SIG-M5 (cell line): Measurements from ENCODE around the gene ROGDI.

Experiments used
- DNase-seq: peaks from one replicate; lab custom pipeline; 2025; lab: John Stamatoyannopoulos, UW

ROGDI gene, protein sequence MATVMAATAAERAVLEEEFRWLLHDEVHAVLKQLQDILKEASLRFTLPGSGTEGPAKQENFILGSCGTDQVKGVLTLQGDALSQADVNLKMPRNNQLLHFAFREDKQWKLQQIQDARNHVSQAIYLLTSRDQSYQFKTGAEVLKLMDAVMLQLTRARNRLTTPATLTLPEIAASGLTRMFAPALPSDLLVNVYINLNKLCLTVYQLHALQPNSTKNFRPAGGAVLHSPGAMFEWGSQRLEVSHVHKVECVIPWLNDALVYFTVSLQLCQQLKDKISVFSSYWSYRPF

DNA sequence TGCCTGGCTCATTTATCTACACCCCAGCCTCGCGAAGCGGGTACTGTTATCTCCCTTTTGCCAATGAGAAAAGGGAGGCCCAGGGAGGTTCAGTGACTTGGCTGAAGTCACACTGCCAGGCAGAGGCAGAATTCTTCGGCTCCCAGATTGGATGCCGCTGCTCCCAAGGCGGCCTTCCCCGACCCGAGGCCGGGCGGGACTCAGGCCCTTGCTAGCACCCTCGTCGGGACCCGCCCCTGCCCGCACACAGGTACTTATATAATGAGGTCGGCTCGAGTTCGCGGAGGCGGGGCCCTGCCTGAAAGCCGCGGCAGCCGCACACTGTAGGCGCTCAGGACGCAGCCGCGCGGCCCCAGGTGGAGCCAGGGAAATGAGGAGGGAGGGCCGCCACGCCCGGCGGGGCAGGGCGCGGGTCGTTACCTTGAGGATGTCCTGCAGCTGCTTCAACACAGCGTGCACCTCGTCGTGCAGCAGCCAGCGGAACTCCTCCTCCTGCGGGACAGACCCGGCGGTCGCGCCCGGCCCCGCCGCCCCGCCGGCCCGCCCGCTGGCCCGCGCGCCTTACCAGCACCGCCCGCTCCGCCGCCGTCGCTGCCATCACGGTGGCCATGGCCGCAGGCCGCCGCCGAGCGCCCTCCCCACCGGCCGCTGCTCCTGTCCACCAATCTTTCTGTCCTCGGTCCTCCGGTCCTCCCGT, at the start of gene ROGDI:
Gene ROGDI (minus strand): TSS at position 672 of the 697 bp plus-strand sequence. CDS start 62 bp downstream, at position 610.
- no peak for DNase-seq

DNA sequence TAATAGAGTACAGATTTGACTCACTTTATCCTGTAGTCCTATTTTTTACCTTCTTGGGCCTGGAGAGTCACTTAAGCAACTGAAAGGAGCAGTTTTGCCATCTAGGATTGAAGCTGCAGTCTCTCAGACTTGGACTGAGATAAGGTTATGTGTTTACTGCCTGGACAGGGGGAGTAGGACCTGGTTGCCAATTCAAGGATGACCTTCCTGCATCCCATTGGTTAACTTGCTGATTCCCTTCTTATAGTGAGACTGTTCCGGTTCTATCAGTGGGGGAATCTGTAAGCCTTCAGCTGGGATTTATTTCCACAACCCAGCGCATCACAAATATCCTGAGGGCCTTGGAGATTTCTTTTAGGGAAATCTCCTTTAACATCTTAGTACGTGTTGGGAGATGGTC, 47.8 kb upstream of the ROGDI start:
- no peak for DNase-seq

DNA sequence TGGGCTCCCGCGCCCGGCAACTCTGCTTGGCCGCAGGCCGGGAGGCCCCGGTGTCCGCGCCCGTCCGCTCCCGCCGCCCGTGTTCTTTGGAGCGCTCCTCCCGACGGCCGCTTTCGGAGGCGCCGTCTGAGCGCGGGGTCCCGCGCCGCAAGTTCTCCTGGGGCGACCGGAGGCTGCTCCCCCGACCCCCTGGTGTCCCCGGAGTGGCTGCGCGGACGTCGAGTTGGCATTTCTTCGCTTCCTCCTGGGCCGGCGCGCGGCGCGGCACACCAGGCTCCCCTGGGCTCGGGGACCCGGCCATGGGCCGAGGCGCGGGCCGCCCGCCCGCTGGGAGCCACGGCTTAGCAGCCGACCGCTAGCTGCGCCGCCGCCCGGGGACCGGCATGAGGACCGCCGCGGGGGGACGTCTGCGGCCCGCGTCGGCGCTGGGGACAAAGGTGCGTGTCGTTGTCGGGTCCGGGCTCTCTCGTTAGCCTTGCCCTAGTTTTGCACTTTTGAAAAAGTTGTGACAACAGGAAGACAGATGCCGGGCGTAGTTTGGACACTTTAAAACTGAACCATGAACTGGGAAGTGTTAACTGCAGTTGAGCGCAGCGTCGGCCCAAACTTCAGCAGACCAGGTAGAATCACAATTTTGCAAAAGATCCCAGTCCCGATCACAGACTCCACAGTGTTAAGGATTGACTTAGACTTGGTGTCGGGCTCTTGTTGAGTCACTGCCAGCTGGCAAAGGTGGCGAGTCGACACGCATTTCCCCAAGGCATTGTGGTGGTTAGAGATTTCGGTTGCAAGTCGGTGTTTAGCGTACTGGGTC, 45.5 kb upstream of the ROGDI start:
- DNase-seq, result no peak

DNA sequence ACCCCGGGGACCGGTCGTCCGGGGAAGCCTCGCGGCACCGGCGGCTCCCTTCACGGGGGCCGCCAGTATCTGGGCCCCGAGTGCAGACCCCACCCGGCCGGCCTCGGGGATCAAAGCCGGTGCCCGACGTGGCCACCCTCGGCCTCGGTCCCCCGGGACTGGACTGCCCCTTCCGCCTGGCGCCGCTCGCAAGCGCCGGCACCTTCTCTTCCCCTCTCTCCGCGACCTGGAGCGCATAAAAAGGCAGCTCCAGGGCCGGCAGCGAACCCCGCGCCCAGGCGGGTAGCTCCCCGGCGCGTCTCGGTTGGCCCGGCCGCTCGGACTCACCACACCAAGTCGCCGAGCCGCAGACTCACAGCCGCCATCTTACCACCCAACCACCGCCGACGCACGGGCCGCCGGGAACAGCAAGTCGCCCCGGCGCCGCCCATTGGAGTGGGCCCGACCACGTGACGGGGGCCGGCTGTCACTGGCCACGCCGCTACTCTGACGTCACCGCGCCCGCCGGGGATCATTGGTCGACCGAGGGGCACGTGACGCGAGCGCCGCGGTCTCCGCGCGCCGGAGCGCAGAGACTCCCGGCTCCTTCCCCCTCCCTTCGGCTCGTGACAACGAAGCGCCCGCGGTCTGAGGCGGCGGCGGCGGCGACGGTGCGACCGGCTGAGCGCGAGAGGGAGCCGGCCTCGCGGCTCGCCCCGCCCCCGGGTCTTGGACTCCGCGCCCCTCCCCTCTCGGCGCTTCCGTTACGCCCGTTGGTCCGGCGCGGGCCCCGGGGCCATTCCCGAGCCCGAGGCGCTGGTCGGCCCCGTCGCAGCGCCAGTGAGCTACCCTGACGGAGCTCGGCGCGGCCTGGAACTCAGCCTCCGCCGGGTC, 44.7 kb upstream of the ROGDI start, which contains the start of the genes GLYR1 and UBN1:
Gene GLYR1 (minus strand): TSS at position 388 of the 873 bp plus-strand sequence. CDS start 23 bp downstream, at position 365.
Gene UBN1 (plus strand): TSS at position 581 of the 873 bp plus-strand sequence. CDS start 5,437 bp downstream, outside the sequence.
- peak; percentile 61 for DNase-seq

DNA sequence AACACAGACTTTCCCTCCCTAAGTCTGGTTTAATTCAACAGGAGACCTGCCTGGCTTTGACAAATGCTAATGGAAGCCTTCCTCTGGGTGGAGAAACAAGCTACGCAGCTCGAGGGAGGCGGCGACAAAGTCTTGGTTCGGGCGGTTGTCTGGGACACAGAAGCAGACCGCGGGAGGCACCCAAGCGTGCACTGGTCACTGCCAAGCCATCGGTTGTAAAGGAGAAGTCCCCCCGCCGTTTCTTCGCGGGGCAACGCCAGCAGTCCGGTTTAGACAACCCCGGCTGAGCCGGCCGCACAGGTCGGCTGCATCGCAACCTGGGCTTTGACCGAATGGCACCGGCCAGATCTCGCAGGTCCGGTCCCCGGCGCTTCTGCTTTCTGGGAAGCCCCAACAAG, 44.1 kb upstream of the ROGDI start:
- DNase-seq, result no peak

DNA sequence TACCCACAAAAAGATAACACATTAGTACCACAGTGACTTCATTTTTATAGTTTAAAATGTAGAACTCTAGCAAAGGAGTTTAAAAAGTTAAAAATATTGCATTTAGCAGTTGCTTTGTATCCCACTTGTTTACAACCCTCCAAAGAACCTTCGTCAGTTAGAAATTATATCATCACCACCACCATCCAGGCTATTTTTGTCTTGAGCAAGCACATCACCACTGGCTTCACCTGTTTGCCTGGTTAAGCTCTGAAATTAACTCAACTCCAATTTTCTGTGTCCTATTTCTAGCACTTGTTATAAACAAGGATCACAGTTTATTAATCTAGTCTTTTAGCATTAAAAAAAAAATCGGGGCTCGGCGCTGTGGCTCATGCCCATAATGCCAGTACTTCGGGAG, 38.6 kb upstream of the ROGDI start:
- no peak for DNase-seq

DNA sequence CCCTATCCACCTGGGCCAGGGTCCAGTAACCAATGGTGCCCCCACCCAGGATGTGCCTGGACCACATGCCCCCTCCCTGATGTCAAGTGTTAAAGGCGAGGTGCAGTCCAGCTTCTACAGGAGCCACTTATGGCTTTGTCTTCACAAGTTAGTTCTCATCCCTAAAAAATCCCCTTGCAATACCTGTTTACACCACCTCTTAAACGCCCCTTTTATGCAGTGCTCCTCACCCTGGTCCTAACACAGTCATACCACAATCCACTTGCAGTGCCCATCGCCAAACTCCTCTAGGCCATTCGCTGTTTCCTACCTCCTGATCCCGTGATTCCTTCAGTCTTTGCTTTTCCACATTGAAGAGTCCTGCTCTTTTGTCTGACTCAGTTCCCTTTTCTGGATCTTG, 37.5 kb upstream of the ROGDI start:
- no peak for DNase-seq

DNA sequence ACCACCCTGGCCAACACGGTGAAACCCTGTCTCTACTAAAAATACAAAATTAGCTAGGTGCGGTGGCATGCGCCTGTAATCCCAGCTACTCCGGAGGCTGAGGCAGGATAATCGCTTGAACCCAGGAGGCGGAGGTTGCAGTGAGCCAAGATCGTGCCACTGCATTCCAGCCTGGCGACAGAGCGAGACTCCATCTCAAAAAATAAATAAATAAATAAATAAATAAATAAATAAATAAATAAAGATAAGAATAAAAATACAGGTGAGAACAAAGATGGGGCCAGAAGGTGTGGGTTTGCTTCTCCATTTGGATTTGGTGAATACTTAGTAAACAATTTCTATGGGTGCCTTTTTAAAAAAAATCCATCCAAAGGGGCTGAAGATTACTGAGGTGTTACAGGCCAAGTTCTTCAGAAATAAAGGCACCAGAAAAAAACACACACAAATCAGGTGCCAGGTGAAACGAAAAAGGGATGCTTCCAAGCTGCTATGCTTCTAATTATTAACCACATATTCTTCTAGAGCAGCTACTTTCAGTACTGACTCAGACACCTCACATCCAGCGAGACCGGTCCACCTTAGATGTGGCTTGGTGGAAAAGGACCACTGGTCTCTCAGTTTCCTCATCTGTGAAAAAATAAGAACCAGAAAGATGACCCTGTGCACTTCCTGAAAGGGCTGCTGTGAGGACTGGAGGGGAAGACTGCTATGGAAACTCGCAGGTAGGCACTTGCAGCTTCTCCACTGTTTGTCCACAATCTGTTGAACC, 35.5 kb upstream of the ROGDI start:
- DNase-seq, result no peak

DNA sequence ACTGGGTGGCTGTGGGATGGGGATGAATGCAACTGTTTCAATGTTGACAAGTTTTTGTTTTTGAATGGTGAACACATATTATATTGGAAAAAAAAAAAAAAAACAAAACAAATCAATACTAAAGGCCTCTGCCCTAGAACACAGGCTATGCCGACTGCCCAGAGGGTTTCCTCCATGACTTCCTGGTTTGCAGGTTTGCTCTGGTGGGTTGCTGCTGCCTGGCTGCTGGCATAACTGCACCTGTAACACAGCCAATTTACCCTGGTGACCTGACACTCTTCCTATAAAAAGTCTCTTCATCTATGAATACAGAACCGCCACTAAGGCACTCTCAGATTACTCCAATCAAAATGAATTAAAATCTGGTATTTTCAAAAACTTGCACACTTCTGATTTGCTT, 34.3 kb upstream of the ROGDI start:
- no peak for DNase-seq

DNA sequence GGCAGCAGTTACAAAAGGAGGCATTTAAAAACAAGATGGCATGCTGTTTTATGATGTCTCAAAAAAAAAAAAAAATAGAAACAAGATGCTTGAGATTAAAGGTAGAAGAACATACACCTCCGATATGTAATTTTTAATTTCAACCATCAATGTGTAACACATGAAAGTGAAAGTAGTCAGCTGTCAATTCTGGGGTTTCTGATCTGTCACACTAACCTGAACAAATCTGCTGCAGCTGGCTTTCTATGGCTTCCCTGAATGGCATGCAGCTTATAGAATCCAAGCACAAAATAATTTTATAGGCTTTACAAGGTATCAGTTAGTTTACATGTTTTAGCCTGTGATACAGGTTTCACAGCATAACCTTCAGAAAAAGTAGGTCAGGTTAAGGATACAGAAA, 31.2 kb upstream of the ROGDI start:
- no peak for DNase-seq

DNA sequence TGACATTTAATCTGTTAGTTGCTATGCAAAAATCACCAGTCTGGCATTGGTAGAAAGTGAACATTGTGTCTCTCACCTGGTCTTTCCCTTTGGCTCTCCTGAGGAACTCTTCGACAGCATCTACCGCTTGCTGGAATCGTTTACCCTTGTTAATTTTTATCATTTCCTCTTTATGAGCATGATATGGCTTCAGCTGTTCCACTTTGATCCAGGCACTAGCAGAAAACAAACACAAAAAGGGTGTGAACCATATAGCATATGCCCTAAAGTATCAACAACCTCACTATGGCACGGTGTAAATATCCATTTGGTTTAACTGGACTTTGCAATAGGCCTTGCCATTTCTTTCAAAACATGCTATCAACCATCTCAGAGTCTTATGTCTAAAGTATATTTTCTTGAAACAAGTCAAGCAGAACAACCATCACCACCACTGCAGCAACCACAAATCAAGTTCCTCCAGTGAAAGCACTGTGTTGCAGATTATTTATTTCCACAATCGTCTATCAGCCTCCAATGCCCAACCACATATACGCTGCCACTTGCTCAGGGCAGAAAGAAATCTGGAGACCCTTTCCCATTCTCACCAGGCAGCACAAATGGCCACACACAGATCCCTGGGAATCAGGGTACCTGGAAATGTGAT, 30.4 kb upstream of the ROGDI start:
- DNase-seq, result no peak

DNA sequence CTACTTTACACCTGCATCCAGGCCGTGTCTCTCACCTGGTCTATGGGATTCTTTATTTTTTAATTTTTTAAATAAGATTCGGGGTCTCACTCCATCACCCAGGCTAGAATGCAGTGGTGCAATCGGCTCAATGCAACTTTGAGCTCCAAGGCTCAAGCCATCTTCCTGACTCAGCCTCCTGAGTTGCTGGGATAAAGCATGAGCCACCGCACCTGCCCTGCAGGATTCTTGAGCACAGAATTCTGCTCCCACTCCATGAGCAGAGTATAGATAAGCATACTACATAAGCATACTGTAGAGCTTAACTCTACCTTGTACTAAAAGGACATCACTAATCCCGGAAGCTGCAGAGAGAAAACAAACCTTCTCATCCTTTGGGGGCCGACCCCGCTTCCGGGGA, 29.2 kb upstream of the ROGDI start:
- DNase-seq, result no peak

DNA sequence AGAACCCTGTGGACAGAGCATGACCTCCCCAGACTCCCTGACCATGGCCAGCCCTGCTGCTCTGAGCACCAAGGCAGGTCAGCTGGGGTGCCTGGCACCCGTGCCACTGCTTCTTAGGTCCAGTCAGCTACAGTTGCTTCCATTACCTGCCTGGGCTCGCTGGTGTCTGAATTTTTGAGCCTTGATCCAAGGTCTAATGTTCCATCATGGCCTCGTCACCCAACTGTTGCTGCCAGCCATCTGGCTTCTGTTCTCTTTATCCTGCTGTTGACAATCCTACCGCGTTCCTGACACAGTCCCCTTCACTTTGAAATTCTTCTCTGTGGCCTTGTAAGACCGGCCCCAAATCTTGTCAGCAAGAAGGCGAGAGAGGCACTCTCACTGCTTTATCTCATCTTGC, 28.0 kb upstream of the ROGDI start:
- DNase-seq, result no peak

DNA sequence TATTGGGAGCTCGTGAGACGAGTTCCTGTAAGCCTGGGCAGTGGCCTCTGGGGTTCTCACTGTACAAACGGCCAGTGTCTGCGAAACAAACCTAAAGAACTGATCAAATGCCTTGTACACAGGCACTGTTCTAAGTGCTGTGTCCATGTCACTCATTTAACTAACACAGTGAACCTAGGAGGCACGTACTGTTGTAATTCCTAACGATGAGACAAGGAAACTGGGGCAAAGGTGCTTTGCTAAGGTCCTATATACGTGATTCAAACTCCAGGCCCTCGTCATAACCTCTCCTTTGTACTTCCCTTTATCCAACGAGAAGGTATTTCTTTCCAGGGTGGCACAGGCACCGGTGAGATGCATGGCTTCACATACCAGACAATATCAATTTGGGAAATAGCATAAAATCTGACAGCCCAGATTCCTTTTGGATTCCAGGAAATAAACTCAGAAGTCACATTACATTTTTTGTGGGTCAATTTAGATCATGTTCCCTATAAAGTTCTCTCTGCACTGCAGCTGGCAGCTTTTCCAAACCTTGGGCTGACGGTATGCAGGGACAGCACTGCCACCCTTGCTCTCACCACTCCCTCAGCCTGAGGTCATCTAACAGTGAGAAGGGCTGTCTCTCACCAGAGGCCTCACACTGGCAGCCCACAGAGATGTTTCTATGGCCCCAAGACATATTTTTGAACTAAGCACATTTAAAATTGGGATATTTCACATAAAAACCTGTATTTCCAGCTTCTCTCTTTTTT, 26.3 kb upstream of the ROGDI start:
- DNase-seq, result no peak

DNA sequence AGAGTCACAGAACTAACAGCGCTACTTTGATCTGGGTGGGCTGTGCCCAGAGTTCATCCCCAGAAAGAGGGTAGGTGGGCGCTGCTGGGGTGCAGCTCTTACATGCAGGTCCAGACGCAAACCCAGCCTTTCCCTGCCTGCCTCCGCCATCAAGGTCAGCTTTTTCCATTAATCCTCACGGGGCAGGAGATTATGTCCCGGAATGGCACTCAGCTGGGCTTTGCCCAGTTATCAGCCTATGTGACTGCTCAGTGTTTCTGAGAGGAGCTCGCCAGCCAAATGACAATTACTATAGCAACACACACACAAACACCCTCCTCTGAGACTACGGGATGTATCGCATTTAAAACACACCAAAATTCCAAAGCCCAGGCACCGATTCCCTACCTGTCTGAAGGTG, 24.5 kb upstream of the ROGDI start:
- no peak for DNase-seq

DNA sequence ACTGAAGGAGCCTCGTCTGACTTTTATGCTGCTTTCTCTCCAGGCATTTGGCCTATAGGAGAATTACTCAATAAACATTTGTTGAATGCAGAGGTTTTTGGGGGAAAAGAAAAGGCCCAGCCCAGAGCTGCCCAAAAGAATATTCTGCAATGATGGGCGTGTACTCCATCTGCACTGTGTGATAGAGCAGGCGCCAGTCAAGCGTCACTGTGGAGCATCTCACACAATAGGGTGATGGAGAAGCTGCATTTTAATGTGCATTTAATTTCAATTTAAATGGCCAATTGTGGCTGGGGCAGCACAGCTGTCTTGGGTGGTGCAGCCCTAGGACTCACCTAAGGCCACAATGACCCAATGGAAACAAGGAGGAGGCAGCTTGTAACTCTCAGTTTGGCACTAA, 24.1 kb upstream of the ROGDI start:
- no peak for DNase-seq

DNA sequence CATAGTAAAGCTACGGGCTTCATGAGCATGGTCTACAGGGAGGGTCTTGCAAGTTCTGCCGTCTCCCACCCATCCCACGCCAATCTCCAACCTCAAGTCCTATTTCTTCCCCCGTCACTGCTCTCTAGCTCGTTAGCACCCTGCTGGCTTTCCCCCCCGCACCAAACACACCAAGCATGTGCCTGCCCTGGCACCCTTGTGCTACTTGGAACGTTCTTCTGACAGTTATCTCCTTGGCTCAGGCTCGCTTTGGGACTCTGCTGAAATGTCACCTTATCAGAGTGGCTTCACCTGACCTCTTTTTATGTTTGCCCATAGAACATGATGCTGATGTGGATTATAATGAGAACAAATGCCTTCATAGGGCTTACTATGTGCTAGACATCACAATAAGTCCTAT, 22.8 kb upstream of the ROGDI start:
- no peak for DNase-seq

DNA sequence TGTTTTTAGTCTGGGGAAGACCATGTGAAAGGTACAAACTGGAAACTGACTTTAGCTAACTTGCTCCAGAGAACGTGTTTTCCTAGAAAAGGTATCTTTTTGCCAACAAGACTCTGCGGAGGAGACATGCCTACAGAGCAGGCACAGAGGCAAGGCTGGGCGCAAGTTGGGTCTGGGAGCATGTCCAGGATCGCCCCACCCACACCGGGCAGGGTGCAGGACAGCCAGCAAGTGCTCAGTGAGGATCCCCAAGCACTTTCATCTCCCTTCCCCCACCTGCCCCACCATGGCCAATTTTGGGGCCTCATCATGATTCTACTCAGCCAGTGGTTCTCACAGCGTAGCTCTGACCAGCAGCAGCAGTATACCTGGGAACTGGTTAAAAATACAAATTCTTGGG, 18.2 kb upstream of the ROGDI start:
- no peak for DNase-seq

DNA sequence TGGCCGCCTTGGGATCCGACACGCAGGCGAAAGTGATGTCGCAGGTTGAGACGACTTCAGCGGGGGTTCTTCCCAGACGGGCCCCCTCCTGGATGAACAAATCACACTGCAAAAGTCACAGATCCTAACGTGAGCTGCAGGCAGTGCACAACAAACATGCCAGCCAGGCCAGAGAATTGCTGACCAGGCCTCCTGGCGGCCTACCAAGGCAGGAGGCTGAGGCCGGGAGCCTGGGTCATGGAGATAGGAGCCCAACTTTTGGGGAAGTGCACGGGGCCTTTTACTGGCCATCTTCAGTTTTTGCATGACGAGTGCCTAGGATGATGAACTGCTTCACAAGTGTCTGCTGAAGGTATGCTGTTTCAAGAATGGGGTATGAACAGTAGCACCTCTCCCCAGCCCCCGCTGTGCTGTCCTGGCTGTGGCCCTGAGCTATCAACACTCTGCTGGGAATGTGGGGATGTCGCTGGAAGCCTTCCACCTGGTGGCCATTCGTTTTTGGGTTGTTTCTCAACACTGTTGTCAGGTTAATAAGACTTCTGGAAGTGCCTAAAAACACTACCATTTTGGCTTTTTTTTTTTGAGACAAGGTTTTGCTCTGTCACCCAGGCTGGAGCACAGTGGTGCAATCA, 12.2 kb upstream of the ROGDI start:
- DNase-seq, result no peak
